Hepatocyte (in vitro differentiated cells): ENCODE measurements around the gene CCNG2.

Source experiments
- CTCF ChIP-seq: fragments of 200-600 bp; sonication (generic); IDR thresholded peaks from 2 replicates; pipeline ENCODE4 v1.5.1; 2016; ENCODE audit warnings: antibody characterized with exemption, mild to moderate bottlenecking; ENCODE audit not compliant: poor library complexity
- EZH2phosphoT487 ChIP-seq: fragments of 200-600 bp; sonication (generic); IDR thresholded peaks from one replicate; pipeline ENCODE4 v1.6.1; 2018; ENCODE audit warnings: antibody characterized with exemption, mild to moderate bottlenecking, low read depth, moderate library complexity; ENCODE audit not compliant: unreplicated experiment, severe bottlenecking

GRCh38 chr4:77184974-77185373 is 28.0 kb downstream of the CCNG2 start:
- no peak for TF ChIP-seq CTCF
- TF ChIP-seq EZH2phosphoT487 = no peak
